ENCODE measurements around the gene TP53. TPM values are rescaled to one million over a fixed set of nuclear protein-coding genes. Genes with fewer than 3 reads are reported as not detected.

Gene TP53
- total and polyA plus RNA-seq, 9 of the 15 experiments (the other 6 are each of a cell fraction or from before 2014, with no cell fraction given) = 2.8 to 14.0 (median 7.1) TPM

- TF ChIP-seq, protein P1, sequence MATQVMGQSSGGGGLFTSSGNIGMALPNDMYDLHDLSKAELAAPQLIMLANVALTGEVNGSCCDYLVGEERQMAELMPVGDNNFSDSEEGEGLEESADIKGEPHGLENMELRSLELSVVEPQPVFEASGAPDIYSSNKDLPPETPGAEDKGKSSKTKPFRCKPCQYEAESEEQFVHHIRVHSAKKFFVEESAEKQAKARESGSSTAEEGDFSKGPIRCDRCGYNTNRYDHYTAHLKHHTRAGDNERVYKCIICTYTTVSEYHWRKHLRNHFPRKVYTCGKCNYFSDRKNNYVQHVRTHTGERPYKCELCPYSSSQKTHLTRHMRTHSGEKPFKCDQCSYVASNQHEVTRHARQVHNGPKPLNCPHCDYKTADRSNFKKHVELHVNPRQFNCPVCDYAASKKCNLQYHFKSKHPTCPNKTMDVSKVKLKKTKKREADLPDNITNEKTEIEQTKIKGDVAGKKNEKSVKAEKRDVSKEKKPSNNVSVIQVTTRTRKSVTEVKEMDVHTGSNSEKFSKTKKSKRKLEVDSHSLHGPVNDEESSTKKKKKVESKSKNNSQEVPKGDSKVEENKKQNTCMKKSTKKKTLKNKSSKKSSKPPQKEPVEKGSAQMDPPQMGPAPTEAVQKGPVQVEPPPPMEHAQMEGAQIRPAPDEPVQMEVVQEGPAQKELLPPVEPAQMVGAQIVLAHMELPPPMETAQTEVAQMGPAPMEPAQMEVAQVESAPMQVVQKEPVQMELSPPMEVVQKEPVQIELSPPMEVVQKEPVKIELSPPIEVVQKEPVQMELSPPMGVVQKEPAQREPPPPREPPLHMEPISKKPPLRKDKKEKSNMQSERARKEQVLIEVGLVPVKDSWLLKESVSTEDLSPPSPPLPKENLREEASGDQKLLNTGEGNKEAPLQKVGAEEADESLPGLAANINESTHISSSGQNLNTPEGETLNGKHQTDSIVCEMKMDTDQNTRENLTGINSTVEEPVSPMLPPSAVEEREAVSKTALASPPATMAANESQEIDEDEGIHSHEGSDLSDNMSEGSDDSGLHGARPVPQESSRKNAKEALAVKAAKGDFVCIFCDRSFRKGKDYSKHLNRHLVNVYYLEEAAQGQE (IDR thresholded peaks at IDR 0.05; ENCODE audit: borderline replicate concordance) = peak; percentile 57
- TF ChIP-seq, protein P1 (CRISPR knock-in tag; IDR thresholded peaks at IDR 0.05; ENCODE audit: low read depth) = no peak
- TF ChIP-seq ATF6 (CRISPR knock-in tag; IDR thresholded peaks at IDR 0.05) (no peak), SAFB2 (IDR thresholded peaks at IDR 0.05; ENCODE audit: borderline replicate concordance, low read depth, low read length, severe bottlenecking) (no peak), MTA3 (IDR thresholded peaks at IDR 0.05; ENCODE audit: borderline replicate concordance) (0 out of 2 replicates have a peak, but pooled peaks have one; percentile 46), MAZ (CRISPR knock-in tag; conservative IDR thresholded peaks at IDR 0.05 in 1 of 2, IDR thresholded peaks at IDR 0.05 in 1 of 2) (peak in 1 of 2 experiments; percentile 81; a peak in 3 of 4 replicates), TGIF2 (CRISPR knock-in tag; IDR thresholded peaks at IDR 0.05) (no peak), ZBTB7A (IDR thresholded peaks at IDR 0.05; ENCODE audit: borderline replicate concordance, control insufficient read depth, low read depth, low read length) (peak; percentile 60; the same call in 1 of the 2 replicates)
- TF ChIP-seq, protein P2, sequence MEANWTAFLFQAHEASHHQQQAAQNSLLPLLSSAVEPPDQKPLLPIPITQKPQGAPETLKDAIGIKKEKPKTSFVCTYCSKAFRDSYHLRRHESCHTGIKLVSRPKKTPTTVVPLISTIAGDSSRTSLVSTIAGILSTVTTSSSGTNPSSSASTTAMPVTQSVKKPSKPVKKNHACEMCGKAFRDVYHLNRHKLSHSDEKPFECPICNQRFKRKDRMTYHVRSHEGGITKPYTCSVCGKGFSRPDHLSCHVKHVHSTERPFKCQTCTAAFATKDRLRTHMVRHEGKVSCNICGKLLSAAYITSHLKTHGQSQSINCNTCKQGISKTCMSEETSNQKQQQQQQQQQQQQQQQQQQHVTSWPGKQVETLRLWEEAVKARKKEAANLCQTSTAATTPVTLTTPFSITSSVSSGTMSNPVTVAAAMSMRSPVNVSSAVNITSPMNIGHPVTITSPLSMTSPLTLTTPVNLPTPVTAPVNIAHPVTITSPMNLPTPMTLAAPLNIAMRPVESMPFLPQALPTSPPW (CRISPR knock-in tag; IDR thresholded peaks at IDR 0.05) = peak; percentile 80
Observed at GRCh38 chr17:7716901-7717755, 29.8 kb upstream of the TP53 start, which contains the start of gene DNAH2 (continued).
